GM21723 (cell line): ENCODE data around the gene ATL3.
A peak's percentile ranks its signal among the peaks of the same experiment; 100 is the strongest.
"Not testable (repeated sequence)": the region's sequence is repeated elsewhere in the genome, so short reads cannot be mapped to it uniquely, and the experiment has no call there.

Experiments
- ATAC-seq: cut with Tn5 transposase; IDR thresholded peaks from one replicate; pipeline ENCODE4 v1.9.1; 2021; ENCODE audit warnings: mild to moderate bottlenecking, moderate library complexity; ENCODE audit not compliant: unreplicated experiment

The ATL3 gene

DNA sequence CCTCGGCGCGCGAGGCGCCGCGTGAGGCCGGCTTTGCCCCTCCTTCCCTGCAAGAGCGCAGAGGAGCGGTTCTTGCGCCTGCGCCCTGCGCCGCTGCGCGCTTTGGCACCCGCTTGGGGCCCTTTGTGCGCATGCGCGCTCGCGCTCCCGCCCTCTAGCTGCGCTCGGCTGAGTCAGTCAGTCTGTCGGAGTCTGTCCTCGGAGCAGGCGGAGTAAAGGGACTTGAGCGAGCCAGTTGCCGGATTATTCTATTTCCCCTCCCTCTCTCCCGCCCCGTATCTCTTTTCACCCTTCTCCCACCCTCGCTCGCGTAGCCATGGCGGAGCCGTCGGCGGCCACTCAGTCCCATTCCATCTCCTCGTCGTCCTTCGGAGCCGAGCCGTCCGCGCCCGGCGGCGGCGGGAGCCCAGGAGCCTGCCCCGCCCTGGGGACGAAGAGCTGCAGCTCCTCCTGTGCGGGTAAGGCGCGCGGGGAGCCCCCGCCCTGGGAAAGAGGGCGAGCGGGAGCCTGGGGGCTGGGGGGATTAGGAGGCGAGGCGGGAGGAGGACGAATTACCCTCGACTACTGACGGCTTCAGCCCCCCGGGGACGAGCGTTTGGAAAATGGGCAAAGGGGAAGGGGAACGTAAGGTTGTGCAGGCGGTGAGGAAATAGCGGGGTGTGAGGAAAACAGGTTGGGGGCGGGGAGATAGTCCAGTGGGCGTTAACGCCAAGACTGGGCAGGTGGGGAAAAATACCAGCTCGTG is 10.3 kb upstream of the ATL3 start, which contains the start of gene RTN3:
Gene RTN3 (plus strand): TSS at position 180 of the 745 bp plus-strand sequence. CDS start 137 bp downstream, at position 317.
- ATAC-seq: peak; percentile 83

GRCh38 chr11:63680834-63681320 is 9.7 kb upstream of the ATL3 start:
- no peak for ATAC-seq

- ATAC-seq: no peak
Observed at GRCh38 chr11:63673579-63673978, 2.4 kb upstream of the ATL3 start.

DNA sequence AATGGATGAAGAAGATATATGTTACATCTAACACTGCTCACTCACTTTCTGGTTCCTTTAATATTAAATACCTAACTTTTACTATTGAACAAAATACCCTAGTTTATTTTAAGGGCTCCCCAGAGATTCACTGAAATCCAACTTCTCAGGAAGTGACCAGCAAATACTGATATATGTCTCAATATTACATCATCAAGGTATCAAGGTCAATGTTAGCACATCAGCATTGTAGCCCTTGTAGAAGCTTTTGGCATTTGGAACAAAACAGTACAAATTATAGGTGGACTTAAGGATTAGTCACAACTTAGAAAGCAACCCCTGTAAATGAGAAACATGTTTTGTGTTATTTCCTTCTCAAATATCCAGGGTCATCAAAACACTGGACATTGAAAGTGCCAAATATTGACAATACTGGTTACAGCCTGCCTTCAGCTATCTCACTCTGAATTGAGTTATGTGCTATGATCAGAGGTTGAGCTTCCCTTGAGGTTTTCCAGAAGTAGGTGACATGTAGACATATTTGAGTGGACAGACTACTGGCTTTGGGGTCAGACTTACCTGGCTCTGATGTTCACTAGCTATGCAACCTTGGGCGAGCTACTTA is 1.9 kb upstream of the ATL3 start:
- ATAC-seq: no peak

GRCh38 chr11:63672156-63672463 is 934 bp upstream of the ATL3 start:
- no peak for ATAC-seq

- peak; percentile 46 for ATAC-seq
Observed at GRCh38 chr11:63670433-63671321, 499 bp downstream of the ATL3 start.

GRCh38 chr11:63670096-63670432 is 1.1 kb downstream of the ATL3 start:
- ATAC-seq: no peak

GRCh38 chr11:63667995-63668795 is 3.0 kb downstream of the ATL3 start:
- ATAC-seq: no peak

DNA sequence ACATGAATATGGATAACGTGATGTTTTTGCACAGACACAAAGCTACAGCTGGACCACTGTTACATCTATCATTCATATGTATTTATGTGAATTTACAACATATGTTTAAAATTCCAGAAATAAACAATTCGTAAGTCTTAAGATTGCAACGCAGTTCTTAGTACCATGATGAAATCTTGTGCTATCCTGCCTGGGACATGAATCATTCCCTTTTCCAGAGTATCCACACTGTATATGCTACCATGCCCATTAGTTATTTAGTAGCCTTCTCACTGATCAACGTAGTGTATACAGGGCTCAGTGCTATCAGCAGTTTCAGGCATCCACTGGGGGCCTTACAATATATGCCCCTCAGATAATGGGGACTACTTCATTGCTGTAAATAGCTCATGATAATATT is 4.3 kb downstream of the ATL3 start:
- ATAC-seq: no peak

DNA sequence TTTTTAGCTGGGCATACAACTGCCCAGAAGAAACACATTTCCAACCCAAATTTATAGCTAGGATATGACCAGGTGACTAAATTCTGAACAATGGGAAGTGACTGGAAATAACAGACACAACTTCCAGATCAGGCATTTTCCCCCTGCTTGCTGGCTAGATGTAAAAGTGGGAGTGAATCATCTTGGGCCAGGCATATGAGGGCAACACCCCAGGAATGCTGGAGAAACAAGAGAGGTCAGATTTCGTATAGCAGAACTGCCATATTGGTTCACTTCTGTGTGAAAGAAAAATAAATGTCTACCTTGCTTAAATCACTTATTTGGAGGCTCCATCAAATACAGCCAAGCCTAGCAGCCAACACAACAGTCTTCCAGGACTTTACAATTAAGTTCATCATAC is 7.4 kb downstream of the ATL3 start:
- ATAC-seq: no peak

DNA sequence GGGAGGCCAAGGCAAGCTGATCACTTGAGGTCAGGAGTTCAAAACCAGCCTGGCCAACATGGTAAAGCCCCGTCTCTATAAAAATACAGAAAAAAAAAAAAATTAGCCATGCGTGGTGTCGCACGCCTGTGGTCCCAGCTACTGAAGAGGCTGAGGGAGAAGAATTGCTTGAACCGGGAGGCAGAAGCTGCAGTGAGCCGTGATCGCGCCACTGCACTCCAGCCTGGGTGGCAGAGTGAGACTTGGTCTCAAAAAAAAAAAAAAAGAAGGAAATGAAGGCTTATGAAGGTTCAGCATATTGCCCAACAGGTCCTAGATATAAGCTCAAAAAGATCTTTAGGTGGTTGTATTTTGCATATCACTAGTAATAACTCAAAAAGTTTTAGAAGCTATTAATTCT is 10.2 kb downstream of the ATL3 start:
- no peak for ATAC-seq

DNA sequence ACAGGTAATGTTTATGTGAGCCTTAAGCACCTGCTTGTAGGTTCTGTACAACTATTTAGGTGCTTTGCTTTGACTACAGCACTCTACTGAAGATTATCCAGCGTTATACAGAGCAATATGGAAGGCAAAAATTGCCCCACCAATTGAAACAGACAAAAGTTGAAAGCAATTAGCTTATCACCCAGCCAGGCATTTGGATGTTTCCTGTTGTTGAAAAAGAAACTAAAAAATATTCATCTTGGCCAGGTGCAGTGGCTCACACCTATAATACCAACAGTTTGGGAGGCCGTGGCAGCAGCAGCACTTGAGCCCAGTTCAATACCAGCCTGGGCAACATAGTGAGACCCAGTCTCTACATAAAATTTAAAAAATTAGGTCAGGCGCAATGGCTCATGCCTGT is 18.5 kb downstream of the ATL3 start:
- ATAC-seq: no peak

- ATAC-seq: no peak
Observed at GRCh38 chr11:63643205-63643604, 28.0 kb downstream of the ATL3 start.

- no peak for ATAC-seq
Observed at GRCh38 chr11:63641727-63642126, 29.4 kb downstream of the ATL3 start.

- ATAC-seq: no peak
Observed at GRCh38 chr11:63639199-63639832, 31.9 kb downstream of the ATL3 start.

DNA sequence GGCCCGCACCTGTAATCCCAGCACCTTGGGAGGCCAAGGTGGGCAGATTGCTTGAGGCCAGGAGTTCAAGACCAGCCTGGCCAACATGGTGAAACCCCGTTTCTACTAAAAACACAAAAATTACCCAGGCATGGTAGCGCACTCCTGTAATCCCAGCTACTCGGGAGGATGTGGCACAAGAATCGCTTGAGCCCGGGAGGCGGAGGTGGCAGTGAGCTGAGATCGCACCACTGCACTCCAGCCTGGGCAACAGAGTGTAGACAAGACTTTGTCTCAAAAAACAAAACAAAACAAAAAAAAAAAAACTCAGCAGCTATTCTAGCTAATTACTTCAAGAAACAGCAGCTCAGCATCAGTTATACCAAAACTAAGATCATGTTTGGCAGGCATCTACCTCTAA is 32.7 kb downstream of the ATL3 start:
- not testable (repeated sequence) for ATAC-seq

GRCh38 chr11:63635762-63636465 is 35.3 kb downstream of the ATL3 start:
- ATAC-seq: no peak

DNA sequence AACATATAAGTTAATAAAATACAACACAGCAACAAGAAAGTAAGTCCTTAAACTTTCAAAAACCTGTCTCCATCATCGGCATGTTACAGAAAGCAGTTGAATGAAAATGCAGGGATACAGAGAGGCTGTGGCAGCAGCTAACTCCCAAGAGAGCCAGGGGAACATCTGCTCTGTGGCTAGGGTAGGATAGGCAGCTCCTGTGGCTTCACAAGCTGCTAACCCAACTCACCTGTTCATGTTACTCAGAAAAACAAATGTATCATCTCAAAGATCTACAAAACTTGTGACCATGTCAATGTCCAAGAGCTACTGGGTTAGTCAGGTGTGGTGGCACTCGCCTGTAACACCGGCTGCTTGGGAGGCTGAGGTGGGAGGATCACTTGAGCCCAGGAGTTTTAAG is 41.8 kb downstream of the ATL3 start:
- ATAC-seq: no peak

DNA sequence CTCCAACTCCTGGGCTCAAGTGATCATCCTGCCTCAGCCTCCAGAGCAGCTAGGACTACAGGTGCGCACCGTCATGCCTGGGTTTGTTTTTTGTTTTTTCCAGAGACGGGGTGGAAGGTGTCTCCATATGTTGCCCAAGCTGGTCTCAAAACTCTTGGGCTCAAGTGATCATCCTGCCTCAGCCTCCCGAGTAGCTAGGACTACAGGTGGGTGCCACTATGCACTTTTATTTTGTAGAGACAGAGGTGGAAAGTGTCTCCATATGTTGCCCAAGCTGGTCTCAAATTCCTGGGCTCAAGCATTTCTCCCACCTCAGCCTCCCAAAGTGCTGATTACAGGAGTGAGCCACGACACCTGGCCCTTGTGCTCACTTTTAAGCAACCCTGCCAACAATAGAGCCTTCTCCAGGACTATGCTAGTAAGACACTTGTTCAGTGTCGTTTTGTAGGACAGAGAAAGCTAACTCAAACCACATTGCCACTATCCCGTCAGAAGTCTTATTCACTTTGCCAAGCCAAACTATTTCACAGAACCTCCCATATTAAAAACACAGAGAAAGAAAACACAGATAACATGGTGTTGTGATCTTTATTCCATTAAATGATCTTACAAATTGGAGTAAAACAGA is 47.5 kb downstream of the ATL3 start:
- ATAC-seq: no peak
